SK-MEL-5 (cell line): ENCODE results near the gene ARRDC4. TPM values are rescaled to one million over a fixed set of nuclear protein-coding genes. Genes with fewer than 3 reads are reported as not detected.

Experiments used
- DNase-seq: peaks from one replicate; pipeline ENCODE4 v3.0.0-alpha.2; 2016; ENCODE audit warnings: low read depth, low spot score
- in situ Hi-C: cut with HindIII; loops from 2 replicates; pipeline ENCODE4 v1.10.0; 2016; ENCODE audit warnings: low sequenced_read_pairs, high pct_unique_total_duplicates, low pct_unique_long_range_greater_than_20kb
- polyA plus RNA-seq, 2 experiments: library from polyadenylated mRNA; depleted of rRNA; stranded (reverse); fragments of >200 nt; gene quantifications; 2 replicates each; pipeline ENCODE4 v1.2.3, GENCODE V29; 2015
- total RNA-seq: library from RNA; depleted of rRNA; stranded (reverse); fragments of >200 nt; shearing (Covaris generic); gene quantifications from 2 replicates; pipeline ENCODE4 v1.2.3, GENCODE V29; 2014; rRNA removed

The ARRDC4 gene, protein sequence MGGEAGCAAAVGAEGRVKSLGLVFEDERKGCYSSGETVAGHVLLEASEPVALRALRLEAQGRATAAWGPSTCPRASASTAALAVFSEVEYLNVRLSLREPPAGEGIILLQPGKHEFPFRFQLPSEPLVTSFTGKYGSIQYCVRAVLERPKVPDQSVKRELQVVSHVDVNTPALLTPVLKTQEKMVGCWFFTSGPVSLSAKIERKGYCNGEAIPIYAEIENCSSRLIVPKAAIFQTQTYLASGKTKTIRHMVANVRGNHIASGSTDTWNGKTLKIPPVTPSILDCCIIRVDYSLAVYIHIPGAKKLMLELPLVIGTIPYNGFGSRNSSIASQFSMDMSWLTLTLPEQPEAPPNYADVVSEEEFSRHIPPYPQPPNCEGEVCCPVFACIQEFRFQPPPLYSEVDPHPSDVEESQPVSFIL
- total RNA-seq, result 0.88 and 1.4 TPM in 2 replicates
- polyA plus RNA-seq (2015; cell fraction: cytosol; rRNA removed), result 7.3 and 8.5 TPM in 2 replicates
- 12.2 and 13.2 TPM in 2 replicates for polyA plus RNA-seq (2015; cell fraction: nucleus; rRNA removed)

GRCh38 chr15:97960364-97961066 lies at the start of gene ARRDC4:
Gene ARRDC4, plus strand, starts transcription at chr15:97960703. Its CDS starts 159 bp downstream, at chr15:97960862.
- in situ Hi-C loops, result no loop called here
- DNase-seq, result peak; percentile 99

- DNase-seq, result no peak
- in situ Hi-C loops, result no loop called here
These were observed 45.8 kb upstream of the ARRDC4 start for GRCh38 chr15:97914711-97915110.

DNA sequence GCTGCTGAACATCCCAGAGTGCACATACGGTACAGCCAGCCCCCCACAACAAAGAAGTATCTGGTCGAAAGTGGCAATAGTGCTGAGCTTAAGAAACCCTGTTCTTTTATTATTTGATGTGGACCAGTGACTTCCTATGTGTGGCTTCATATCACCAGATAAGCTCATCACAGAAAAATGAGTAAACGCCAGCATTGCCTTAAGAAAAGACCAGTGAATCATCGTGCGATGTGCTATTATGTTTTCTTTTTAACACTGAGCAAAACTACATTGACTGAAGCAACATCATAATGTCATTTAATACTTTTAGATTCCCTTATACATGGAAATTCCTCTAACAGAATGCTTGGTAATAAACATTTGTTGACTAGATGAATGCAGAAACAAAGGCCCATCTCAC lies 45.2 kb upstream of the ARRDC4 start:
- DNase-seq, result no peak
- in situ Hi-C loops, result no loop called here

DNA sequence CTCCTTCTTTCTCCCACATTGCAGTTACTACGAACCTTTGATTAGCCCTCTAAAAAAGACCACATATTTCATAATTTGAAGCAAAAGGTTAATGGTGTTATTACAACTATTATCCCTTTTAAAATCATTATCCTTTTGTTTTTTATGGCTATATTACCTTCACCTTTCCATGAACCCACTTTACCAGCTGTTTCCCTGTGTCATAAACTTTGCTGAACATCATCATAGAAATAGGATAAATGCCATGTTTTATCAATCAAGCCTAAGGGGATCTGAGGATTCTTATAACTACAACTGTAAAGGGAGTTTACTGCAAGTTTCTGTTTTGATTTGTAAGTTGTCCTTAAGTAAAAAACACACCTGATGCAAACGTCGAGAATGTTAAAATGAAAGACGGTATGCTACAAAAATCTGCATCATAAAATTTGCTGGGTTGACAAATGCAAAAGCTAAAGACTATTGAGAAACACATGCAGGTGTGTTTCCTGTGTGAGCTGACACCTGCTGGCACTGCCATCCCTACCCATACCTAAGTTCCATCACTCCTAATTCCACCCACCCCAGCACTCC lies 39.1 kb upstream of the ARRDC4 start:
- DNase-seq, result no peak
- in situ Hi-C loops, result no loop called here

- in situ Hi-C loops, result no loop called here
- DNase-seq, result no peak
These were observed 30.9 kb upstream of the ARRDC4 start for GRCh38 chr15:97929456-97930229.

GRCh38 chr15:97930230-97930629 lies 30.3 kb upstream of the ARRDC4 start:
- in situ Hi-C loops, result no loop called here
- no peak for DNase-seq

GRCh38 chr15:97931314-97931713 lies 29.2 kb upstream of the ARRDC4 start:
- in situ Hi-C loops, result no loop called here
- no peak for DNase-seq

DNA sequence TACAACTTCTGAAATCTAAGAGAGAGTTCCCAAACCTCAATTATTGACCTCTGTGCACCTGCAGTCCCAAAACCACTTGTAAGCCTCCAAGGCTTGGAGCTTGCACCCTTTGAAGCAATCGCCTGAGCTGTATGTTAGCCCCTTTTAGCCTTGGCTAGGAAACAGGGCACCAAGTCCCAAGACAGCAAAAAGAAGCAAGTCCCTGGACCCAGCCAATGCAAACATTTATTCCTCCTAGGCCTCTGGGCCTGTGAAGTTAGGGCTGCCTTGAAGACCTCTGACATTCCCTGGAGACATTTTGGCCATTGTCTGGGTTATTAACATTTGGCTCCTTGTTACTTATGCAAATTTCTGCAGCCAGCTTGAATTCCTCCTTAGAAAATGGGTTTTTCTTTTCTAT lies 26.9 kb upstream of the ARRDC4 start:
- in situ Hi-C loops, result no loop called here
- no peak for DNase-seq

DNA sequence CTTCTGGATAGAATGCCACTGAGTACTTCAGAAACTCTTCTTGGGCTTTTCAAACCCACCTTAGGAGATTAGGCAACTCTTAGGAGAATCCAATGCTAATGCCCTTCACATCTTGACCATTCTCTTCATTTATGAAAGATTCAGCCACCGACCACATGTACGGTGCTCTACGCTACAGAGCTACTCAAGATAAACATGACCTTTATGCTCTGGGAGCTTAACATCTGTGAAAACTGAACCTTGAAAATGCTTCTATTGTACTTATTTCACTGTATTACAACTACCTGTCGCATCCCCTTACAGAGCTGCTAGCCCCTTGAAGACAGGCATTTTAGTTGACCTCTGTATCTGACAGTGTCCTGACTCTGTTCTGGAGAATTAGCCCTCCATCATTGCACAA lies 19.5 kb upstream of the ARRDC4 start:
- in situ Hi-C loops, result no loop called here
- no peak for DNase-seq

- in situ Hi-C loops, result no loop called here
- DNase-seq, result no peak
These were observed 18.9 kb upstream of the ARRDC4 start for GRCh38 chr15:97941572-97941971.

DNA sequence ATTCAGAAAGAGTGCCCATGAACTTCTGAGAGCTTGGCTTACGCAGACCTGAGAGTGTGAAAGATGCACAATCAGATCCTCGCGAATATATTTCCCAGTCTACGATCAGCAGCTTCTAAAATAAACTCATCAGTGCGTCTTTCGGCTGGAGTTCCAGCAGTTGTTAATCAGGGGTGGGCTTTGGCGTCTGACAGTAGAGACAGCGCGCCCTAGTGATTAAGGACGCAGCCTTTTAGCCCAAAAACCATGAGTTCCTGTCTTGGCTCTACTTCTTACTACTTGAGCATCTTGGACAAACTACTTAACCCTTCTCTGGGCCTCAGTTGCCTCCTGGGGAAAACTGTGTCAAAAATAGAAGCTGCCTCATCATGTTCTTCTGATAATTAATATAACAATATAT lies 15.8 kb upstream of the ARRDC4 start:
- in situ Hi-C loops, result no loop called here
- DNase-seq, result no peak

DNA sequence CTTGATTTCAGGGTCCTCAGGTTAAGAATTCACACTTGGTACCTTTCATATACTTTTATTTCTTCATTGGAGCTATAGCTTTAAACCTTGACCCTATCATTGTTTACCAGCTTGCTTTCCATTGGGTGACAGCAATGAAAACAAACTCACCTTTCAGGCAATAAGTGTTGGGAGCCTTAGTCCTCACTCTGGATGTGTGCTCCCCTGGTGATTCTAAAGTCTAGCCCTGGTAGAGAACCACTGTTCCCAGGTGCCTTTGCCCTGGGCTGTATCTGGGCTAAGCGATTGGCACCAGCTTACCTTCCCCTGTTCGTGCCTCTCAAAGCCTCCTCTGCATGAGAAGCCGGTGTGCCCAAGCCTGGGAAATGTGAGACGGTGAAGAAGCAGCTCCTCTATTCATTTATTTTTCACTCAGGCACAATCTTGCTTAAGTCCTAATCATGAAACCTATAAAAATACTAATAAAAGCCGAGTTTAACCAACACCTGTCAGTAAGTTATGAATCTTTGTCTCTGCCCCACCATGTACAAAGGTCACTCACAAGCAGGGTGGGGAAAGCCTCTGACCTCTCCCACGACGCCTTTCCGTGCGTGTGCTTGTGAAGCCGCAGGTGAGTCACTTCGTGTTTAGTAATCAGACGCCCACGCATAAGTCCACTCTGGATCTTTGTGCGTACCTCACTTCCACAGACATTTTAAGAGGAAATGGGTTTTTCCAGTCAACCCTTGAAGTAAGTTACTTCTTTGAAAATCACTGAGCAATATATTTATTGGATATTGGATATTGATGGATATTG lies 12.8 kb upstream of the ARRDC4 start:
- DNase-seq, result no peak
- in situ Hi-C loops, result no loop called here

DNA sequence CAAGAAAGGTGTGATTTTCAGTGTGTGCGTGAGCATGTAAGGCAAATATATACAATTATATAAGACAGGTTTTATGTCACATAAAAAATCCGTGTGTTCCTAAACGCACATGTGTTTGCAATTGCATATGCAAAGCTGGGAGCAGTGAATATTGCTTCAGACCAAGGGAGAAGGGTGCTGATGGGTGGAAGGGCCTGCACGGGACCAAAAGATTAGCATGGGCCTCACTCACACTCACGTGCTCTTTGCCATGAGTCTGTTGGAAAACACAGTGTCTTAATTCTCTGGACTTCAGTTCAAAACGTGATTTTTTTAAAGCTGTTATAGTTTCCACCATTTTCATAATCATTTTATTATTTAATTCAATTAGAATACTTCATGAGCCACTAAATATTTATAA lies 7.2 kb upstream of the ARRDC4 start:
- in situ Hi-C loops, result no loop called here
- DNase-seq, result no peak

GRCh38 chr15:97953748-97954147 lies 6.8 kb upstream of the ARRDC4 start:
- DNase-seq, result no peak
- in situ Hi-C loops, result no loop called here

- no peak for DNase-seq
- in situ Hi-C loops, result no loop called here
These were observed 5.5 kb upstream of the ARRDC4 start for GRCh38 chr15:97955035-97955434.

- in situ Hi-C loops, result no loop called here
- DNase-seq, result no peak
These were observed 5.0 kb upstream of the ARRDC4 start for GRCh38 chr15:97955529-97955928.

DNA sequence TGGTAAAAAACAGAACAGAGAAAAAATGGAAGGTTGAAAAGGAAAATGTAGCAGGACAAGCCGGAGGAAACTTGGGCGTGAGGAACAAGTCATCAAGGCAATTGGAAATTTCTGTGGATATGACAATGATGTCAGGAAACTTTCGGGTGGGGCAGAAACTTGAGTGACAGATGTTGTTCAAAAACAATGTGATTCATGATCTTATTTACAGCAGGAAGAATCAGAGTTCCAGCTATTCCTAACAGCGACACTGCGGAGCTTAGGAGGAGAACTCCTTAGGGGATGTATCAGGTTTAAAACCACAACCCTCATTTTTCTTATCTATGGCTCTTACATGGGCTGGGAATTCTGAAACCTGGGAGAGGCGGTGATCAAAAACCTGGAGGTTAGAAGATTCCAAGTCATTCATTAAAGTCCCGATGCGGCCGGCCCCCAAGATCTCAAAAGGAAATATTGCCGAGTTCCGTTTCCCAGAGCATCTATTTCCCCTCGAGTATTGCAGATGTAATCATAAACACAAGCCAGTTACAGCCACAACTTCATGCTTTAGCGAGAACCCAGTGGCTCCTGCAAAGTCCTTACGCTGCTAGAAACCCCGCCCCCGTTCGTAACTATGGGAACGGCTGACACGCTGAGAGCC lies 659 bp upstream of the ARRDC4 start:
- in situ Hi-C loops, result no loop called here
- DNase-seq, result no peak
